ENCODE results near the gene MR1.

Gene MR1

GRCh38 chr1:181033799-181034451, at the start of gene MR1:
Gene MR1 (plus strand): TSS chr1:181033983. CDS start chr1:181034008, 25 bp downstream.
- peak in 1 of 2 donors; percentile 6 for DNase-seq (ENCODE audit: low read depth in 2 of 2)

- no peak for DNase-seq (ENCODE audit: low read depth in 2 of 2)
Measured at GRCh38 chr1:180988253-180988752, 45.5 kb upstream of the MR1 start.

- DNase-seq (ENCODE audit: low read depth in 2 of 2) = peak; percentile 13 to 14
Measured at GRCh38 chr1:180994262-180994661, 39.5 kb upstream of the MR1 start.

GRCh38 chr1:180997843-180998504, 35.8 kb upstream of the MR1 start:
- DNase-seq (ENCODE audit: low read depth in 2 of 2) = no peak

GRCh38 chr1:181001091-181001780, 32.5 kb upstream of the MR1 start:
- no peak for DNase-seq (ENCODE audit: low read depth in 2 of 2)

- DNase-seq (ENCODE audit: low read depth in 2 of 2) = no peak
Measured at GRCh38 chr1:181002582-181003172, 31.1 kb upstream of the MR1 start.

GRCh38 chr1:181010789-181011188, 23.0 kb upstream of the MR1 start:
- DNase-seq (ENCODE audit: low read depth in 2 of 2) = no peak

- DNase-seq (ENCODE audit: low read depth in 2 of 2) = no peak
Measured at GRCh38 chr1:181011301-181012202, 22.2 kb upstream of the MR1 start.

- DNase-seq (ENCODE audit: low read depth in 2 of 2) = no peak
Measured at GRCh38 chr1:181012203-181012745, 21.5 kb upstream of the MR1 start.

GRCh38 chr1:181013144-181013543, 20.6 kb upstream of the MR1 start:
- DNase-seq (ENCODE audit: low read depth in 2 of 2) = no peak

- no peak for DNase-seq (ENCODE audit: low read depth in 2 of 2)
Measured at GRCh38 chr1:181014477-181015250, 19.1 kb upstream of the MR1 start.

- DNase-seq (ENCODE audit: low read depth in 2 of 2) = no peak
Measured at GRCh38 chr1:181015251-181015615, 18.6 kb upstream of the MR1 start.

- DNase-seq (ENCODE audit: low read depth in 2 of 2) = no peak
Measured at GRCh38 chr1:181016563-181016962, 17.2 kb upstream of the MR1 start.

- no peak for DNase-seq (ENCODE audit: low read depth in 2 of 2)
Measured at GRCh38 chr1:181018901-181019681, 14.7 kb upstream of the MR1 start.

- DNase-seq (ENCODE audit: low read depth in 2 of 2) = no peak
Measured at GRCh38 chr1:181021159-181021558, 12.6 kb upstream of the MR1 start.

GRCh38 chr1:181021811-181022434, 11.9 kb upstream of the MR1 start:
- peak; percentile 39 to 55 for DNase-seq (ENCODE audit: low read depth in 2 of 2)

GRCh38 chr1:181023265-181024057, 10.3 kb upstream of the MR1 start:
- DNase-seq (ENCODE audit: low read depth in 2 of 2) = no peak

- DNase-seq (ENCODE audit: low read depth in 2 of 2) = no peak
Measured at GRCh38 chr1:181028196-181028595, 5.6 kb upstream of the MR1 start.

Data from stimulated activated CD4-positive, alpha-beta T cell treated with anti-CD3 and anti-CD28 coated beads, Interleukin-15, amount 100 ng/mL, for 48 hours (primary cell).